GM12801 (cell line): ENCODE measurements around the gene MT1B.

ENCODE experiments used
- CTCF ChIP-seq: IDR thresholded peaks from one replicate; pipeline ENCODE4 v1.5.1; 2011; ENCODE audit warnings: control low read depth; ENCODE audit not compliant: insufficient read length; ENCODE audit errors: extremely low read depth

The MT1B gene

GRCh38 chr16:56657555-56658326, 6.1 kb downstream of the MT1B start, which contains the start of gene MT1F:
Gene MT1F (plus strand): TSS chr16:56657959. CDS start chr16:56658059, 100 bp downstream.
- no peak for TF ChIP-seq CTCF

- no peak for TF ChIP-seq CTCF
Observed at GRCh38 chr16:56658327-56658875, 6.7 kb downstream of the MT1B start.

GRCh38 chr16:56662357-56663354, 11.0 kb downstream of the MT1B start:
- TF ChIP-seq CTCF, result no peak

GRCh38 chr16:56664506-56664905, 12.8 kb downstream of the MT1B start:
- TF ChIP-seq CTCF, result no peak

GRCh38 chr16:56667581-56668571, 16.2 kb downstream of the MT1B start, which contains the start of gene MT1G:
Gene MT1G (minus strand): TSS chr16:56668065. CDS start chr16:56667993, 72 bp downstream.
- TF ChIP-seq CTCF, result no peak

GRCh38 chr16:56669005-56669839, 17.5 kb downstream of the MT1B start, which contains the start of gene MT1H:
Gene MT1H (plus strand): TSS chr16:56669814. CDS start chr16:56669885, 71 bp downstream.
- no peak for TF ChIP-seq CTCF
